ENCODE results near the gene IMMP2L.

- TF ChIP-seq CTCF (conservative IDR thresholded peaks at IDR 0.05; ENCODE audit: low read length) (no peak), EZH2phosphoT487 (IDR thresholded peaks at IDR 0.05; ENCODE audit: borderline replicate concordance) (no peak)
Observed at GRCh38 chr7:111029141-111029572, 533.1 kb downstream of the IMMP2L start.

All from Loucy (cell line).